HepG2 (cell line): ENCODE measurements around the gene ACVRL1. TPM values are rescaled to one million over a fixed set of nuclear protein-coding genes. Genes with fewer than 3 reads are reported as not detected.

Experiments
- ATF4 ChIP-seq, 2 experiments: fragments of 450-650 bp in 1 of 2; sonication (generic) in 1 of 2; formaldehyde crosslinking; IDR thresholded peaks; 2 replicates each; pipeline versions ENCODE4 v1.5.0 to v1.8.0; 2020 to 2022; ENCODE audit warnings: mild to moderate bottlenecking in 1 of 2, missing genetic modification reagents in 1 of 2
- IKZF1 ChIP-seq: fragments of 450-650 bp; IDR thresholded peaks from 2 replicates; pipeline ENCODE4 v1.7.1; 2016
- IKZF5 ChIP-seq: IDR thresholded peaks from 2 replicates; pipeline ENCODE4 v1.6.1; 2018; ENCODE audit warnings: missing genetic modification reagents, mild to moderate bottlenecking, missing compliant biosample characterization
- KDM4B ChIP-seq: sonication (generic); formaldehyde crosslinking; IDR thresholded peaks from 2 replicates; pipeline ENCODE4 v1.4.0; 2020; ENCODE audit warnings: missing genetic modification reagents
- PLRG1 ChIP-seq: fragments of 450-650 bp; conservative IDR thresholded peaks from 2 replicates; pipeline ENCODE4 v1.6.1; 2016
- POLR2A ChIP-seq, 2 experiments: IDR thresholded peaks; 2 replicates each; pipeline ENCODE4 v1.6.1; 2011; ENCODE audit warnings: low read depth in 2 of 2, low read length in 2 of 2, mild to moderate bottlenecking in 1 of 2, moderate library complexity in 1 of 2; ENCODE audit not compliant: insufficient read depth in 1 of 2
- SOX13 ChIP-seq, 3 experiments: fragments of 450-650 bp in 1 of 3; sonication (generic) in 1 of 3; formaldehyde crosslinking in 1 of 3; IDR thresholded peaks in 2 of 3; conservative IDR thresholded peaks in 1 of 3; 2 replicates each; pipeline versions ENCODE4 v1.5.0 to v1.6.1; 2016 to 2020; ENCODE audit warnings: antibody characterized with exemption in 1 of 3, mild to moderate bottlenecking in 1 of 3, missing compliant biosample characterization in 1 of 3, missing genetic modification reagents in 1 of 3, moderate library complexity in 1 of 3
- ZNF776 ChIP-seq: sonication (generic); formaldehyde crosslinking; IDR thresholded peaks from 2 replicates; pipeline ENCODE4 v1.4.0; 2020; ENCODE audit warnings: mild to moderate bottlenecking, missing genetic modification reagents
- ZZZ3 ChIP-seq: sonication (generic); formaldehyde crosslinking; IDR thresholded peaks from 2 replicates; pipeline ENCODE4 v1.4.0; 2020; ENCODE audit warnings: missing genetic modification reagents, mild to moderate bottlenecking, borderline replicate concordance
- polyA plus RNA-seq, 8 experiments: library from polyadenylated mRNA; depleted of rRNA in 3 of 8; stranded (reverse) in 7 of 8; unstranded in 1 of 8; fragments of >200 nt; fragmentation: Illumina TruSeq in 4 of 8; extraction: Trizol in 4 of 8; gene quantifications; 2 replicates each; pipeline versions ENCODE4 v1.2.1 to v1.2.3, GENCODE V29; 2011 to 2016; ENCODE audit warnings: low read depth in 4 of 8, missing spikeins in 1 of 8, mixed read lengths in 1 of 8; ENCODE audit not compliant: insufficient read depth in 1 of 8
- total RNA-seq, 5 experiments: library from RNA; depleted of rRNA; stranded (reverse); fragments of >200 nt; fragmentation: Illumina TruSeq; extraction: Trizol; gene quantifications; 2 replicates each; pipeline ENCODE4 v1.2.3, GENCODE V29; 2016; ENCODE audit warnings: low read depth in 1 of 5
- TF ChIP-seq, protein P1 (sequence below): IDR thresholded peaks from 2 replicates; pipeline ENCODE4 v1.6.1; 2016; ENCODE audit warnings: missing genetic modification reagents, missing compliant biosample characterization
- TF ChIP-seq, protein P2 (sequence below): sonication (generic); formaldehyde crosslinking; IDR thresholded peaks from one replicate; pipeline ENCODE4 v1.5.1; 2020; ENCODE audit warnings: mild to moderate bottlenecking, missing genetic modification reagents; ENCODE audit errors: not compliant biosample characterization
- TF ChIP-seq, protein P3 (sequence below): sonication (generic); formaldehyde crosslinking; IDR thresholded peaks from 2 replicates; pipeline ENCODE4 v1.8.1; 2023; ENCODE audit warnings: mild to moderate bottlenecking, missing genetic modification reagents
- TF ChIP-seq, protein P4 (sequence below): sonication (generic); formaldehyde crosslinking; conservative IDR thresholded peaks from 2 replicates; pipeline ENCODE4 v1.4.0; 2020; ENCODE audit warnings: mild to moderate bottlenecking, missing genetic modification reagents, moderate library complexity

The ACVRL1 gene
- total and polyA plus RNA-seq, 2 of the 13 experiments (the other 11 are each of a cell fraction or from before 2014, with no cell fraction given), result not detected

GRCh38 chr12:51972422-51972812 lies 65.1 kb downstream of the ACVRL1 start (continued):
- no peak for TF ChIP-seq ATF4 (CRISPR knock-in tag; IDR thresholded peaks at IDR 0.05)
- no peak for TF ChIP-seq POLR2A (IDR thresholded peaks at IDR 0.05; ENCODE audit: insufficient read depth in 1 of 2, low read depth in 2 of 2, low read length in 2 of 2)
- no peak for TF ChIP-seq IKZF5 (CRISPR knock-in tag)
- TF ChIP-seq ZZZ3 (CRISPR knock-in tag), result no peak
- TF ChIP-seq, protein P1, sequence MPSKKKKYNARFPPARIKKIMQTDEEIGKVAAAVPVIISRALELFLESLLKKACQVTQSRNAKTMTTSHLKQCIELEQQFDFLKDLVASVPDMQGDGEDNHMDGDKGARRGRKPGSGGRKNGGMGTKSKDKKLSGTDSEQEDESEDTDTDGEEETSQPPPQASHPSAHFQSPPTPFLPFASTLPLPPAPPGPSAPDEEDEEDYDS (CRISPR knock-in tag), result no peak
- no peak for TF ChIP-seq IKZF1
- TF ChIP-seq, protein P2, sequence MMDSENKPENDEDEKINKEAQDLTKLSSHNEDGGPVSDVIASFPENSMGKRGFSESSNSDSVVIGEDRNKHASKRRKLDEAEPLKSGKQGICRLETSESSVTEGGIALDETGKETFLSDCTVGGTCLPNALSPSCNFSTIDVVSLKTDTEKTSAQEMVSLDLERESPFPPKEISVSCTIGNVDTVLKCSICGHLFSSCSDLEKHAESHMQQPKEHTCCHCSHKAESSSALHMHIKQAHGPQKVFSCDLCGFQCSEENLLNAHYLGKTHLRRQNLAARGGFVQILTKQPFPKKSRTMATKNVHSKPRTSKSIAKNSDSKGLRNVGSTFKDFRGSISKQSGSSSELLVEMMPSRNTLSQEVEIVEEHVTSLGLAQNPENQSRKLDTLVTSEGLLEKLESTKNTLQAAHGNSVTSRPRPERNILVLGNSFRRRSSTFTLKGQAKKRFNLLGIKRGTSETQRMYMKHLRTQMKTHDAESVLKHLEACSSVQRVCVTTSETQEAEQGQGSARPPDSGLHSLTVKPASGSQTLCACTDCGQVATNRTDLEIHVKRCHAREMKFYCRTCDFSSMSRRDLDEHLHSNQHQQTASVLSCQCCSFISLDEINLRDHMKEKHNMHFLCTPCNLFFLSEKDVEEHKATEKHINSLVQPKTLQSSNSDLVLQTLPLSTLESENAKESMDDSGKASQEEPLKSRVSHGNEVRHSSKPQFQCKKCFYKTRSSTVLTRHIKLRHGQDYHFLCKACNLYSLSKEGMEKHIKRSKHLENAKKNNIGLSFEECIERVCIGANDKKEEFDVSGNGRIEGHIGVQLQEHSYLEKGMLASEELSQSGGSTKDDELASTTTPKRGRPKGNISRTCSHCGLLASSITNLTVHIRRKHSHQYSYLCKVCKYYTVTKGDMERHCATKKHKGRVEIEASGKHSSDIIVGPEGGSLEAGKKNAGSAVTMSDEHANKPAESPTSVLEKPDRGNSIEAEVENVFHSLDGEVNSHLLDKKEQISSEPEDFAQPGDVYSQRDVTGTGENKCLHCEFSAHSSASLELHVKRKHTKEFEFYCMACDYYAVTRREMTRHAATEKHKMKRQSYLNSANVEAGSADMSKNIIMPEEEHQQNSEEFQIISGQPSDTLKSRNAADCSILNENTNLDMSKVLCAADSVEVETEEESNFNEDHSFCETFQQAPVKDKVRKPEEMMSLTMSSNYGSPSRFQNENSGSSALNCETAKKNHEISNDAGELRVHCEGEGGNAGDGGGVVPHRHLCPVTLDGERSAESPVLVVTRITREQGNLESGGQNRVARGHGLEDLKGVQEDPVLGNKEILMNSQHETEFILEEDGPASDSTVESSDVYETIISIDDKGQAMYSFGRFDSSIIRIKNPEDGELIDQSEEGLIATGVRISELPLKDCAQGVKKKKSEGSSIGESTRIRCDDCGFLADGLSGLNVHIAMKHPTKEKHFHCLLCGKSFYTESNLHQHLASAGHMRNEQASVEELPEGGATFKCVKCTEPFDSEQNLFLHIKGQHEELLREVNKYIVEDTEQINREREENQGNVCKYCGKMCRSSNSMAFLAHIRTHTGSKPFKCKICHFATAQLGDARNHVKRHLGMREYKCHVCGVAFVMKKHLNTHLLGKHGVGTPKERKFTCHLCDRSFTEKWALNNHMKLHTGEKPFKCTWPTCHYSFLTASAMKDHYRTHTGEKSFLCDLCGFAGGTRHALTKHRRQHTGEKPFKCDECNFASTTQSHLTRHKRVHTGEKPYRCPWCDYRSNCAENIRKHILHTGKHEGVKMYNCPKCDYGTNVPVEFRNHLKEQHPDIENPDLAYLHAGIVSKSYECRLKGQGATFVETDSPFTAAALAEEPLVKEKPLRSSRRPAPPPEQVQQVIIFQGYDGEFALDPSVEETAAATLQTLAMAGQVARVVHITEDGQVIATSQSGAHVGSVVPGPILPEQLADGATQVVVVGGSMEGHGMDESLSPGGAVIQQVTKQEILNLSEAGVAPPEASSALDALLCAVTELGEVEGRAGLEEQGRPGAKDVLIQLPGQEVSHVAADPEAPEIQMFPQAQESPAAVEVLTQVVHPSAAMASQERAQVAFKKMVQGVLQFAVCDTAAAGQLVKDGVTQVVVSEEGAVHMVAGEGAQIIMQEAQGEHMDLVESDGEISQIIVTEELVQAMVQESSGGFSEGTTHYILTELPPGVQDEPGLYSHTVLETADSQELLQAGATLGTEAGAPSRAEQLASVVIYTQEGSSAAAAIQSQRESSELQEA (CRISPR knock-in tag), result no peak
- no peak for TF ChIP-seq PLRG1
- TF ChIP-seq ZNF776 (CRISPR knock-in tag), result no peak
- TF ChIP-seq, protein P3, sequence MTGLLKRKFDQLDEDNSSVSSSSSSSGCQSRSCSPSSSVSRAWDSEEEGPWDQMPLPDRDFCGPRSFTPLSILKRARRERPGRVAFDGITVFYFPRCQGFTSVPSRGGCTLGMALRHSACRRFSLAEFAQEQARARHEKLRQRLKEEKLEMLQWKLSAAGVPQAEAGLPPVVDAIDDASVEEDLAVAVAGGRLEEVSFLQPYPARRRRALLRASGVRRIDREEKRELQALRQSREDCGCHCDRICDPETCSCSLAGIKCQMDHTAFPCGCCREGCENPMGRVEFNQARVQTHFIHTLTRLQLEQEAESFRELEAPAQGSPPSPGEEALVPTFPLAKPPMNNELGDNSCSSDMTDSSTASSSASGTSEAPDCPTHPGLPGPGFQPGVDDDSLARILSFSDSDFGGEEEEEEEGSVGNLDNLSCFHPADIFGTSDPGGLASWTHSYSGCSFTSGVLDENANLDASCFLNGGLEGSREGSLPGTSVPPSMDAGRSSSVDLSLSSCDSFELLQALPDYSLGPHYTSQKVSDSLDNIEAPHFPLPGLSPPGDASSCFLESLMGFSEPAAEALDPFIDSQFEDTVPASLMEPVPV (CRISPR knock-in tag), result no peak
- no peak for TF ChIP-seq KDM4B (CRISPR knock-in tag)
- TF ChIP-seq, protein P4, sequence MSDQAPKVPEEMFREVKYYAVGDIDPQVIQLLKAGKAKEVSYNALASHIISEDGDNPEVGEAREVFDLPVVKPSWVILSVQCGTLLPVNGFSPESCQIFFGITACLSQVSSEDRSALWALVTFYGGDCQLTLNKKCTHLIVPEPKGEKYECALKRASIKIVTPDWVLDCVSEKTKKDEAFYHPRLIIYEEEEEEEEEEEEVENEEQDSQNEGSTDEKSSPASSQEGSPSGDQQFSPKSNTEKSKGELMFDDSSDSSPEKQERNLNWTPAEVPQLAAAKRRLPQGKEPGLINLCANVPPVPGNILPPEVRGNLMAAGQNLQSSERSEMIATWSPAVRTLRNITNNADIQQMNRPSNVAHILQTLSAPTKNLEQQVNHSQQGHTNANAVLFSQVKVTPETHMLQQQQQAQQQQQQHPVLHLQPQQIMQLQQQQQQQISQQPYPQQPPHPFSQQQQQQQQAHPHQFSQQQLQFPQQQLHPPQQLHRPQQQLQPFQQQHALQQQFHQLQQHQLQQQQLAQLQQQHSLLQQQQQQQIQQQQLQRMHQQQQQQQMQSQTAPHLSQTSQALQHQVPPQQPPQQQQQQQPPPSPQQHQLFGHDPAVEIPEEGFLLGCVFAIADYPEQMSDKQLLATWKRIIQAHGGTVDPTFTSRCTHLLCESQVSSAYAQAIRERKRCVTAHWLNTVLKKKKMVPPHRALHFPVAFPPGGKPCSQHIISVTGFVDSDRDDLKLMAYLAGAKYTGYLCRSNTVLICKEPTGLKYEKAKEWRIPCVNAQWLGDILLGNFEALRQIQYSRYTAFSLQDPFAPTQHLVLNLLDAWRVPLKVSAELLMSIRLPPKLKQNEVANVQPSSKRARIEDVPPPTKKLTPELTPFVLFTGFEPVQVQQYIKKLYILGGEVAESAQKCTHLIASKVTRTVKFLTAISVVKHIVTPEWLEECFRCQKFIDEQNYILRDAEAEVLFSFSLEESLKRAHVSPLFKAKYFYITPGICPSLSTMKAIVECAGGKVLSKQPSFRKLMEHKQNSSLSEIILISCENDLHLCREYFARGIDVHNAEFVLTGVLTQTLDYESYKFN, result peak; percentile 45; the same call in 1 of the 2 replicates
- no peak for TF ChIP-seq SOX13 (IDR thresholded peaks at IDR 0.05)
- peak in 1 of 2 experiments; percentile 32; a peak in 2 of 4 replicates for TF ChIP-seq SOX13 (CRISPR knock-in tag; conservative IDR thresholded peaks at IDR 0.05 in 1 of 2, IDR thresholded peaks at IDR 0.05 in 1 of 2)
